Fibroblast of skin of back (primary cell): Measurements from ENCODE around the gene PILRA.
"Not testable (repeated sequence)": the region's sequence is repeated elsewhere in the genome, so short reads cannot be mapped to it uniquely, and the experiment has no call there.

Experiments
- DNase-seq: peaks from one replicate; pipeline ENCODE4 v3.0.0-alpha.2; 2013

PILRA gene

DNA sequence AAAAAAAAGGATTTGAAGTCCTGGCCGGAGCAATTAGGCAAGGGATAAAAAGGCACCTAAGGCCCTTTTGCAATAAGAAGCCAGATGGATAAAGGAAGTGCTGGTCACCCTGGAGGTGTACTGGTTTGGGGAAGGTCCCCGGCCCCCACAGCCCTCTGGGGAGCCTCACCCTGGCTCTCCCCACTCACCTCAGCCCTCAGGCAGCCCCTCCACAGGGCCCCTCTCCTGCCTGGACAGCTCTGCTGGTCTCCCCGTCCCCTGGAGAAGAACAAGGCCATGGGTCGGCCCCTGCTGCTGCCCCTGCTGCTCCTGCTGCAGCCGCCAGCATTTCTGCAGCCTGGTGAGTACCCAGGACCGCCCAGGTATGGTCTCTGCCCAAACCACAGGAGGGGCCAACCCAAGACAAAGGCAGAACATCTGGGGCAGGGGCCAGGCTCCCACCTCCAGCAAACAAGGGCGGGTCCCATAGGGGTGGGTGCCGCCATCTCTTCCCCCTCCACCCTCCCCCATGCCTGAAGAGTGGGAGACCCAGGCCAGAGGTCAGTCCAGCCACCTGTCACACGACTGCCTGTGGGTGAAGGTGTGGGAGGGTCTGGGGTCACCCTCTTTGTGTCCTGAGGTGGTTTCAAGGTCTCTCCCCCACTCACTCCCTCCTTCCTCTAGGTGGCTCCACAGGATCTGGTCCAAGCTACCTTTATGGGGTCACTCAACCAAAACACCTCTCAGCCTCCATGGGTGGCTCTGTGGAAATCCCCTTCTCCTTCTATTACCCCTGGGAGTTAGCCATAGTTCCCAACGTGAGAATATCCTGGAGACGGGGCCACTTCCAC, 15.0 kb upstream of the PILRA start, which contains the start of gene PILRB:
TSS of gene PILRB (plus strand) at position 91 of the 830 bp plus-strand sequence. CDS start at position 277, 186 bp downstream.
- DNase-seq: no peak

DNA sequence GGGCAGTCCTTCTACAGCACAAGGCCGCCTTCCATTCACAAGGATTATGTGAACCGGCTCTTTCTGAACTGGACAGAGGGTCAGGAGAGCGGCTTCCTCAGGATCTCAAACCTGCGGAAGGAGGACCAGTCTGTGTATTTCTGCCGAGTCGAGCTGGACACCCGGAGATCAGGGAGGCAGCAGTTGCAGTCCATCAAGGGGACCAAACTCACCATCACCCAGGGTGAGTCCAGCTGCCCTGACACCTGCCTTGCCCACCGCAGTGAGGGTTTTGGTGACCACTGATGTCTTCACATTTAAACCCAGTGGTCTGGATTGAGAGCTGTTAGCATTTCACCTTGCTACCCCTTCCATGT, 14.5 kb upstream of the PILRA start:
- no peak for DNase-seq

- no peak for DNase-seq
Observed at GRCh38 chr7:100360135-100360854, 13.0 kb upstream of the PILRA start.

DNA sequence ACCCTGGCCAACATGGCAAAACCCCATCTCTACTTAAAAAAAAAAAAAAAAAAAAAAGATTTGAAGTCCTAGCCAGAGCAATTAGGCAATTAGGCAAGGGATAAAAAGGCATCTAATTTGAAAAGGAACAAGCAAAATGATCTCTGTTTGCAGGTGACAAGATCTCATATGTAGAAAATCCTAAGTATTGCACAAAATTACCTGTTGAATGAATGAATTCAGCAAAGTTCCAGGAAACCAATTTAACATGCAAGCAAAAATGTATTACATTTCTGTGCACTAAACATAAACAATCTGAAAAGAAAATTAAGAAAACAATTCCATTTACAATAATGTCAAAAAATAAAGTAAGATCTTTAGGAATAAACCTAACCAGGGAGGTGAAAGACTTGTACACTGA, 10.2 kb upstream of the PILRA start:
- no peak for DNase-seq

DNA sequence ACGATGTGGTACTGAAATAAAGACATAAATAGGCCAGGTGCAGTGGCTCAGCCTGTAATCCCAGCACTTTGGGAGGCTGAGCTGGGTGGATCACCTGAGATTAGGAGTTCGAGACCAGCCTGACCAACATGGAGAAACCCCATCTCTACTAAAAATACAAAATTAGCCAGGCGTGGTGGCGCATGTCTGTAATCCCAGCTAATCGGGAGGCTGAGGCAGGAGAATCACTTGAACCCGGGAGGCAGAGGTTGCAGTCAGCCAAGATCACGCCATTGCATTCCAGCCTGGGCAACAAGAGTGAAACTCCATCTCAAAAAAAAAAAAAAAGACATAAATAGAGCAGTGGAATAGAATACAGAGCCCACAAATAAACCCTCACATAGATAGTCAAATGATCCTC, 9.5 kb upstream of the PILRA start:
- DNase-seq: not testable (repeated sequence)

DNA sequence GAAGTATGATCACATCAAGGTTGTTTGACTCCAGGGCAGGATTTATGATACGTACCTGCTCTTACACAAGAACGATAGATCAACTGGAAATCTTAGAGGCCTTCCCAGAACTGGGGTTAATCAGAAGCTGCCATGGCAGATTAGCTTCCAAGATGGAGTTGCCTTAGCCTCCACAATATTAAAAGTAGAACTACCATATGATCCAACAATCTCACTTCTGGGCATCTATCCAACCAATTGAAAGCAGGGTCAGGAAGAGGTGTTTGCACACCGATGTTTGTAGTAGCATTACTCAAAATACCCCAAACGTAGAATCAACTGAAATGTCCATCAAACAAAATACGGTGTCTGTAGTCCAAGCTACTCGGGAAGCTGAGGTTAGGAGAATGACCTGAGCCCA, 8.8 kb upstream of the PILRA start:
- DNase-seq: no peak

DNA sequence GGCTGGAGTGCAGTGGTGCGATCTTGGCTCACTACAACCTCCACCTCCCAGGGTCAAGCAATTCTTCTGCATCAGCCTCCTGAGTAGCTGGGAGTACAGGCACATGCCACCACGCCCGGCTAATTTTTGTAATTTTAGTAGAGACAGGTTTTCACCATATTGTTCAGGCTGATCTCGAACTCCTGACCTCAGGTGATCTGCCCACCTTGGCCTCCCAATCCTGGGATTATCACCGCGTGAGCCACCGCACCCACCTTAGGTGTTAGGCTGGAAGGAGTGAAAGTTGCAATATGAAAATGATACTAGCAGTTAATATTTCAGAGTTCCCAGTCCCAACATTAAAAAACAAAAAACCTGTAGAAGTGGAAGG, 7.3 kb upstream of the PILRA start:
- DNase-seq: not testable (repeated sequence)

DNA sequence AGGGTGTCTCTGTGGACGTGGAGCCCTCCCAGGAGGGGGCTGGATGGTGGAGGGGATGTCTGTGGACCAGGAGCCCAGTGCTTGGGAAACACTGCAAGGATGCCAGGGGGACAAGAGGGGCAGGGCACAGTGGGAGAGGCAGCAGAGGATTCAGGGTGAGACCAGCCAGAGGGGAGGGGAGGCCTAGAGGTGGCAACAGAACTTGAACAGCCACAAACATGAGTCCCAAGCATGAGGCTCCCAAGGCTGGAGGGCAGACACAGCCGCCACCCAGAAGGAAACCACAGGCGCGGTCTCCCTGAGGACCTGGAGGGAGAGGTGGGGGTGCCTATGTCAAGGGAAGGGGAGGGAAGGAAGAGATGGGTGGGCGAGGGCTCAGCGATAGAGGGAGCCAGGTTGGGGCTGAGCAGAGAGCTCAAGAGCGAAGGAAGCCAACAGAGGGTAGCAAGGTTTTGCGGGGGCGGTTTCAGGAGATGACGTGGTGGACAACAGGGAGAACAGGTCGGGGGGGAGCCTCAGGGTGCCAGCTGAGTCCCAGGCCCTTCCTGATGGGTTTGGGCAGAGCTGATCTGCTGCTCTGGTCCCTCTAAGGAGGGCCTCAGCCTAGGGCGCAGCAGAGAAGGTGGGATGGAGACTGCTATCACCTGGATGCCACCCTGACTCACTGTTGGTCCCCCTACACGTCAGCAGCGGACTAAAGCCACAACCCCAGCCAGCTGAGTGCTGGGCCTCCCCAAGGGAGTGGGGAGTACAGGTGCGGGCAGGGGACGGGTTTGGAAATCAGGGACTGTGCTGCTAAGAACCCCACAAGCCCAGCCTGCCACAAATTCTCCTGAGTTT, 6.7 kb upstream of the PILRA start:
- no peak for DNase-seq

DNA sequence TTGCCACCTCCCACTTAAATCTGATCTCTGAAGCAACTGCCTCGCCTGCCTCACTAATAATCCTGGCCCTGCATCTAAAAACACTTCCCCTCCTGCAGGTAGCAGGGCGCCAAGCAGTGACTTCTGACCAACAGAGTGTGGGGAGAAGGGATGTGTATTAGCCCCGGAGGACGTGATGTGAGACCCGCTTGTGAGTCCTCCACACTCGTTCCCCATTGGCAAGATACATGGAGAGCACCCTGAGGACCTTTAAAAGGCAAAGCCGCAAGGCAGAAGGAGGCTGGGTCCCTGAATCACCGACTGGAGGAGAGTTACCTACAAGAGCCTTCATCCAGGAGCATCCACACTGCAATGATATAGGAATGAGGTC, 6.1 kb upstream of the PILRA start:
- DNase-seq: no peak

GRCh38 chr7:100367676-100368613, 5.3 kb upstream of the PILRA start:
- no peak for DNase-seq

- no peak for DNase-seq
Observed at GRCh38 chr7:100369105-100369504, 4.2 kb upstream of the PILRA start.

- DNase-seq: no peak
Observed at GRCh38 chr7:100370303-100370702, 3.0 kb upstream of the PILRA start.

GRCh38 chr7:100370746-100371145, 2.5 kb upstream of the PILRA start:
- DNase-seq: no peak

DNA sequence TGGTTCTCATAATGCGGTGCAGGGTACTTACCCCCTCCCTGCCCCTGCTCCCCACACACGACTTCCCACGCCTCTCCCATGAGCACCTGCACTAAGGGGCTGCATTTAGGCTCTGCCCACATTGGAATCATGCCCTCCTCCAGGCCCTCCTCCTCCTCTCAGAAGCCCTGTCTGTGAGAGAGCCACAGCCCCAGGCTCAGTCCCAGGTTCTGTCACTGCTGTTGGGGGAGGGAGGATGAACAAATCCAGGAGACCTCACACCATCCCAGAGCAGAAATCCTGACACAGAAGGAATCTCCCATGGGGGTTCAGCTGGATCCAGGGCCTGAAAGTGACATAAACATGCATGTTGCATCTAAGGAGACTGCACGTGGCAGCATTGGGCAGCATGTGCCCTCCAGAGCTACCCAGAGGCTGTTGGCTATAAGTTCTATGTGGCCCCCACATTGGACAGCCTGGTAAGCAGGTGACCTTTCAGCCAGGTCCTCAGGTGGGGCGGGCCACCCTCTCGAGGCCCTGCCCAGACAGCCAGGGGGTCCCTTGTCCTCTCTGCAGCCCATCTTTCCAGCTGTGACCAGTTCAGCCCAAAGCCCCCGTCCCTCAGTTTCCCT, 1.6 kb upstream of the PILRA start:
- no peak for DNase-seq

- peak; percentile 40 for DNase-seq
Observed at GRCh38 chr7:100372256-100372655, 1.0 kb upstream of the PILRA start.

- DNase-seq: no peak
Observed at GRCh38 chr7:100372694-100373093, 593 bp upstream of the PILRA start.

DNA sequence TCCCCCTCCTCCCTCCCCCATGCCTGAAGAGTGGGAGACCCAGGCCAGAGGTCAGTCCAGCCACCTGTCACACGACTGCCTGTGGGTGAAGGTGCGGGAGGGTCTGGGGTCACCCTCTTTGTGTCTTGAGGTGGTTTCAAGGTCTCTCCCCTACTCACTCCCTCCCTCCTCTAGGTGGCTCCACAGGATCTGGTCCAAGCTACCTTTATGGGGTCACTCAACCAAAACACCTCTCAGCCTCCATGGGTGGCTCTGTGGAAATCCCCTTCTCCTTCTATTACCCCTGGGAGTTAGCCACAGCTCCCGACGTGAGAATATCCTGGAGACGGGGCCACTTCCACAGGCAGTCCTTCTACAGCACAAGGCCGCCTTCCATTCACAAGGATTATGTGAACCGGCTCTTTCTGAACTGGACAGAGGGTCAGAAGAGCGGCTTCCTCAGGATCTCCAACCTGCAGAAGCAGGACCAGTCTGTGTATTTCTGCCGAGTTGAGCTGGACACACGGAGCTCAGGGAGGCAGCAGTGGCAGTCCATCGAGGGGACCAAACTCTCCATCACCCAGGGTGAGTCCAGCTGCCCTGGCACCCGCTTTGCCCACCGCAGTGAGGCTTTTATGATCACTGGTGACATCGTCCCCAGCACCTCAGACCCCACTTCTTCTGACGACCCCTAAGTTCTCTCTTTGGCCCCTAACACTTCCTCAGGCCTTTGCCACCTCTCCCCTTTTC, 747 bp downstream of the PILRA start:
- not testable (repeated sequence) for DNase-seq

GRCh38 chr7:100374601-100375000, 1.3 kb downstream of the PILRA start:
- no peak for DNase-seq

- DNase-seq: no peak
Observed at GRCh38 chr7:100376066-100376465, 2.8 kb downstream of the PILRA start.

DNA sequence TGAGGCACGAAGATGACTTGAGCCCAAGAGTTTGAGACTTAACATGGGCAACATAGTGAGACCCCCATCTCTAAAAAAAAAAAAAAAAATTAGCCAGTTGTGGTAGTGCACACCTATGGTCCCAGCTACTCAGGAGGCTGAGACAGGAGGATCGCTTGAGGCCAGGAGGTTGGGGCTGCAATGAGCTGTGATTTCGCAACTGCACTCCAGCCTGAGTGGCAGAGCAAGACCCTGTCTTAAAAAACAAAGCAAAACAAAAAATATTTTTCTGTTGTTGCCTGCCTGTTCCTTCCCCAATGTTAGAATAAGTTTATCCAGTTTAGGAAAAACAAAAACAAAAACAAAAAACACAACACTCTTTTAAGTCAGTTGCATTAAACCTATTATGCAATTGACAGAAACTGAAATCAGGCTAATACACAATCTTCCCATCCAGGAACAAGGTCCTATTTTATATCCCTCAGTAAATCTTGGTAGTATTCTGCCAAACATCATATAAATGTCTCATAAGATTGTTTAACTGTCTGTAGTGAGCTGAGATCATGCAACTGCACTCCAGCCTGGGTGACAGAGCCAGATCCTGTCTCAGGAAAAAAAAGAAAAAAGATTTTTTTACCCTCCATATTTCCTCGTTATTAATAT, 4.9 kb downstream of the PILRA start:
- no peak for DNase-seq
